RKO (cell line): ENCODE results near the gene APBA1.

Experiments used
- DNase-seq: peaks from one replicate; pipeline ENCODE4 v3.0.0-alpha.2; 2016; ENCODE audit warnings: low spot score

Gene APBA1

DNA sequence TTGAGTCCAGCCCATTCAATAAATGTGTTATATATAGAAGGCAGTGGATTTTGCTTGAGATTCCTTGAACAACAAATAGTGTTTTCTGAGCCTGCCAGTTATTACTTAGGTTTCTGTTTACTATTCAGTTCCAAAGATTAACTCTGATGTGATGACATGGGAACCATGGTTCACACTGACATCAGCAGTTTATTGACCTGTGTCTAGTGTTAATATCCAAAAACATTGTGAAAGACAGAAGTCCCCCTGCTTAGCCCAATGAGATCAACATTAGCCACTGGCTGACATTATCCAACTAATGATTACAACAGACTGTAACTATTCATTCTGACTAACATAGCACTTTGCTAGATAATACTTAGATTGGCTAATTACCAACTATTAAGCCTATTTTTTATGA, 14.9 kb downstream of the APBA1 start:
- no peak for DNase-seq

GRCh38 chr9:69655065-69655464, 17.1 kb downstream of the APBA1 start:
- DNase-seq = peak; percentile 15

DNA sequence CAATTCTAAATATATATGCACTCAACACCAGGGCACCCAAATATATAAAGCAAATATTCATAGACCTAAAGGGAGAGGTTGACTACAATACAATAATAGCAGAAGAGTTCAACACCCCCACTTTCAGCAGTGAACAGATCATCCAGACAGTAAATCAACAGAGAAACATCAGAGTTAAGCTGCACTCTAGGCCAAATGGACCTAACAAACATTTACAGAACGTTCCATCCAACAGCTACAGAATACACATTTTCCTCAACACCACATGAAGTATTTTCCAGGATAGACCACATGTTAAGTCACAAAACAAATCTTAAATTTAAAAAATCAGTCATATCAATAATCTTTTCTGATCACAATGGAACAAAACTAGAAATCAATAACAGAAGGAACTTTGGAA, 18.9 kb downstream of the APBA1 start:
- DNase-seq = no peak

DNA sequence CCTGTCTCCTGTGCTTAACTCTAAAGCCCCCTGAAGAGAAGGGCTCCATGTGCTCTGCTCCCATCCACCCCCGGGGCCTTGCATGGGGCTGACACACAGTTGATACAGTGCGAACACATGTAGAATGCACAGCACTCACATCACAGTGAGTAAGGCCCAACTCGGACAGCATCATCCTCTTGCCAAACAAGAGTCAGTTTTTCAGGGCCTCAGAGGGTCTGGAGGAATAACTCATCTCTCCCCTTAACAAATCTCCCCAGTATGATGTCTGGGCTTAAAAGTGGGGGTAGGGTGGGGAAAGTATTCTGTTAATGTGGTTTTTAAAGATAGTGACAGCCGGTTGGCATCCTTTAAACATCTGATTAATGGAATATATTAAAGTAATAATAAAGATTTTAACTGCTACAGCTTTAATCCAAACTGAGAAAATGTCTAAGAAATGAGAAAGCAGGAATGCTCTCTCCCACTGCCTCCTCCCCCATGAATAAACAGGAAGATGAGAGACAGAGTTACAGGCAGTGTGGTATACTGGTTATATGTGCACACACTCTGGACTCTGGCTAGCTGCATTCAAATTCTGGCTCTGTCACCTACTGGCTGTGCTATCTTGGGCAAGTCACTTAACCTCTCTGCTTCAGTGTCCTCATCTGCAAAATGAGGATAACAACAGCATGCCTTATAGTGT, 22.5 kb downstream of the APBA1 start:
- no peak for DNase-seq

- no peak for DNase-seq
These were observed 24.4 kb downstream of the APBA1 start for GRCh38 chr9:69647804-69648203.

DNA sequence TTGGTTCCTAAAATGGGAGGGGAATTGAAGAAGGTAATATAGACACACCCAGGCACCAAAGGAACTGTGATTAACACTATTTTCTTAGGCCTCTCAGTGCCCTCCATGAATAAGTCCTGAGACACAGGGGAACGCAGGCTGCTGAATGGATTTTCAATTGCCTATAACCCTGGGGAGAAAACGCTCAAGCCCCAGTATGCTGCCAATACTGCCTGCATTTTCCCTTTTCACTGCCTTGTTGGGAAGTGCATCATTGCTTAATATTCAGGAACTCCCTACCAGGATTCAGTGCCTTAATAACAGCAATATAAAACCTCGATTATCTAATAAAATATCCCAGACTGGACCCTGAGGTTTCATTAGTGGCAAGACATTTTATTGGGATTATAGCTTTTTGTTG, 25.4 kb downstream of the APBA1 start:
- DNase-seq = no peak

DNA sequence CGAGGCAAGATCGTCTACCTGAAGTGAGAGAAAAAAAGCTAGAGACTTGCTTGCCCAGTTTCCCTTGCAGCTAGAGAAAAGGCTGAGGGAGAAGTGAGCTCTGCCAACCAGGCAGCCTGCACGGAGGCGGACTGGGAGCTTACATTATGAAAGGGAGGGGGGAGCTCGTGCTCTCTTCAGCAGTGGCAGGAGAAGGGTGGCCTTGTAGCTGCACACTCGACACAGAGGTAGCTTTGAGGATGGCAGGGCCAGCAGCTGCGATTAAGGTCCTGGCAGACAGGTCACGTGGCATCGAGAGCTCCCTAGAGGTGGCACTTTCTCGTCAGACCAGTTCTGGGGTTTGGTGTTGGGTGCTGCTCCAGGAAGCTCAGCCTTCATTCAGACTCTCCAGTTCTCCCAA, 26.7 kb downstream of the APBA1 start:
- DNase-seq = no peak

DNA sequence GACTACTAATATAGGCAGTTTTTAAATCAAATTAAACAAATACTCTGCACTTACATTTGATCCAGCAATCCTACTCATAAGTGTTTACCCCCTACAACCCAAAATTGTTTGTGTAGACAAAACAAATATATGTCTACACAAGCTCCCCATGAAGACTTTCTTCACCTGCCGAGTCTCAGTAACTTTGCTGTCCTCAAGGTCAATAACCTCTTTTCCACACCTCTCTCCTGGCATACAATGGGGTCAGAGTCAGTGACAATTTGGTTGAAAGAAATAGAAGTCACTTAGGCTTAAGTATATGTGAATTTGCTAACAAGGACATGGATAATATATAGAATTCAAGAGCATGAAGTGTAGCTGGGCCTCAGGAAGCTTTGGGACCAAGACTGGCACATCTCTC, 29.1 kb downstream of the APBA1 start:
- DNase-seq = no peak

- DNase-seq = peak; percentile 12
These were observed 34.4 kb downstream of the APBA1 start for GRCh38 chr9:69637817-69638200.

GRCh38 chr9:69637193-69637816, 34.9 kb downstream of the APBA1 start:
- no peak for DNase-seq

DNA sequence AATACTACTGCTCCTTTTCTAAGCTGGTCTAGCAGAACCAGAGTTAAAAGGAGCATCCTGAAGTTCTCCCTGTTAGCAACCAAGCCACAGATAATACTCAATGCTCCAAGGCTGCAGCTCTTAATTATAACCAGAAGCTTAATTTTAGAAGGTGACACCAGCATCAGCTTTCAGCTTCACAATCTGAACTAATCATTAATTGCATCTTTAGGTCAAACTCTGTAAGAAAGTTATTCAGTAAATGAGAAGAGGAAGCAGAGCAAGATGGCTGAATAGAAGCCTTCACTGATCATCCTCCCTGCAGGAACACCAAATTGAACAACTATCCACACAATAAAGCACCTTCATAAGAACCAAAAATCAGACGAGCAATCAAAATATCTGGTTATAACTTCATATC, 38.5 kb downstream of the APBA1 start:
- DNase-seq = no peak

DNA sequence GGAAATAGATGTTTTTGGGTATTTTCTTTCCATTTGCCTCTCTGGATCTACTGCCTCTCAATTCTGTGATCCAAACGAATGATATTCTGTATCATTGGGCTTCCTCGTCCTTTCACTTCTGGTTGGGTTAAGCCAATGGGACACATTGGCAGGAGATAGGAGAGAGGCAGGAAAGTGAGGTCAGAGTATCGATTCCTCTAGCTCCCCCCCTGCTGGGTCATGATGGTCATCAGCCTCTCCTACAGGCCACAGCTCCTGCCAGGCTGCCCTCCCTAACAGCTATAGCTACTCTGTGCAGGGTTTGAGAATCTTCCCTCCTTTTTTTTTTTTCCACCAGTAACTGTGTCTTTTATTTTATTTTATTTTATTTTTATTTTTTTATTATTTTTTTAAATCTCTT, 39.4 kb downstream of the APBA1 start:
- DNase-seq = no peak

DNA sequence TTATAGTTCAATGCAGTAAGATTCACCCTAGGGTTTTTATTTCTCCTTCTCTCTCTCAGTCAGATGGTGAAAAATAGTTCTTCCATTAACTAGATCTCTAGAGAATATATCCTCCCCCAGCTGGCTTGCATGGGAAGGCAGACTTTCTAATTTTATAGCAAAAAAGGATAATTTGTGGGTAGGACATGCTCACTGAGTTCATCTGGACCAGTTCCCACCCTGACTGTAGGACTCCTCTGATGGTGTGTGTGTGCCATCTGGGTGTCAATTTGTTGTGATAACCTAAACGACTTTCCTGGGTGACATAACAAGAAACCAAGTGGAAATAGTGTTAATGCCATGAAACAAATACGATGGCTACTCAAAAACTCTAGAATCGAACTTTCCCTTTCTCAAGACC, 44.9 kb downstream of the APBA1 start:
- DNase-seq = no peak

- DNase-seq = no peak
These were observed 48.9 kb downstream of the APBA1 start for GRCh38 chr9:69623276-69623675.

- DNase-seq = no peak
These were observed 49.5 kb downstream of the APBA1 start for GRCh38 chr9:69622676-69623075.

DNA sequence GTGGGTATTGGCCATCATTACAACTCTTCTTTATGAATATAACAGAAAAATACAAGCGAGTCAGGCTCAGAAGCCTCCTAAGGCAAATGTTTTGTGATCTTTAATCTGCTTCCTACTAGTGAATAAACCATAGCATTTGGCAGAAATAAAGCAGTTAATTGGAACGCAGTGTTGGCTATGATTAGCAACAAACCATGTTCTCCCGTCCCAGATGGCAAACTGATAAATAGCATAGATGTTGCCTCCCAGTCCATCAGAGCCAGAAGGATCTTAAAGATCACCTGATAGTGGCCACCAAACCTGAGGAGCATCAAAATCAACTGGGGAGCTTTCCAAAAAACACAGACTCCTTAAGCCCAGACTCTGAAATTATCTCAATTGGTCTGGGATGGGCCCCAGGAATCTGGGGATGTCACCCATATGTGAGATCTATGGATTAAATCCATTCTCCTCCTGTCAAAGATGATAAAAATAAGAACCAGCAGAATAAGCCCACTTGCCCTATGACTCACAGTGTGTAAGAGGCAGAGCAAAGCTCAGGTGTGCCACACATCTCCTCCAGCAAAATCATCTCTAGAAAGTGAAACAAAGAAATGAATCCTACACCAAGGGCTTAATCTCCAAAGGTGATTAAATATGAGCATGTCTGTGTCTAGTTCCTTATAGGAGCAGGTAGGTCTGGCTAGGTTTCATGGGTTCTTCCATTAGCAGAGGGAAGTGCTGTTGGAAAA, 50.3 kb downstream of the APBA1 start:
- DNase-seq = no peak

DNA sequence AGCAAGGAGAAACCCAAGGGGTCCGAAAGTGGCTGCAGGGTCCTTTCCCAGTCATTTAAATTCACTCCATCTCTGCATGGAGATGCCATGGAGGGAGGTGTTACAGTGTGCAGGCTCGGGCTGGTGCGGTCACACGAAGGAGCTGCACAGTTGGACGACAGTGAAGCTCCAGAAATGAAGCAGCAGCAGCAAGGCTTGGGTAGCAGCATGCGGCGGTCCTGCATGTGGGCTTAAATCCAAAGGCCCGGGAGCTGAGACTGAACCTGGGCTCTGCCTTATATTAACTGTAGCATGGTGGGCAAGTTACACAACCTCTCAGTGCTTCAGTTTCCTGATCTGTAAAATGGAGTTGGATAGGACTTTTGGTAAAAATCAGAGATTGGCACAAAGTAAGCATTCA, 51.4 kb downstream of the APBA1 start:
- no peak for DNase-seq

DNA sequence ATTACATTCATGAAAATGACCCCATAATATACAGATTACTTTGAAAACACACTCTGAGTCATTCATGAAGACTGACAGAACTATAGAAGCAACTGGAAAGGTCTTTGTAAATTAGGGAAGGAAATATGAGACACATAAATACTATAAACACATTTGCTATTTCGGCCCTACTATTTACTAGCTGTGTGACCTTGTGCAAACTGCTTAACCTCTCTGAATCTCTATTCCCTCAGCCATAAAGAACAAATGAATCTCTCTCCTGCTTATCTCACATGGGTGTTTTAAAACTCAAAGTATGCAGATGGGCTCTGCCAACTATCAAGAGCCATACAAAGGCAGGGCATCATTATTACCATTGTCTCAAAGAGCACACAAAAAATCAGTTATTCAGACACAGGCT, 52.9 kb downstream of the APBA1 start:
- no peak for DNase-seq

DNA sequence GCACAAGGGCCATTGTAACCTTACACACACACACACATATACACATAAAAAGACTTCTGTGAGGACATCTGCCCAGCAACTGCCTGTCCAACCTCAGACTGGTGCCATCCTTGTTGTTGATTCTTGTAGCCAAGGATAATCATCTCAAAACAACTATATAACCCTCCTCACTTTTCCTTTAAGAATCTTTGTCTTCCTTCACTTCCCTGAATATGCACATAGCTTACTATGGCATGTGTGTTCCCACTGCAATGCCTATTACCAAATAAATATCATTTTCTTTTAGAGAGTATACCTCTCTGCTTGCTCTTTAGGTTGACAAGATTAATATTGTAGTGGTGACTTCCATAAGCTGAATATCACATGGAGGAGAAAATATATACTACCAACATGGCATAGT, 55.2 kb downstream of the APBA1 start:
- no peak for DNase-seq

DNA sequence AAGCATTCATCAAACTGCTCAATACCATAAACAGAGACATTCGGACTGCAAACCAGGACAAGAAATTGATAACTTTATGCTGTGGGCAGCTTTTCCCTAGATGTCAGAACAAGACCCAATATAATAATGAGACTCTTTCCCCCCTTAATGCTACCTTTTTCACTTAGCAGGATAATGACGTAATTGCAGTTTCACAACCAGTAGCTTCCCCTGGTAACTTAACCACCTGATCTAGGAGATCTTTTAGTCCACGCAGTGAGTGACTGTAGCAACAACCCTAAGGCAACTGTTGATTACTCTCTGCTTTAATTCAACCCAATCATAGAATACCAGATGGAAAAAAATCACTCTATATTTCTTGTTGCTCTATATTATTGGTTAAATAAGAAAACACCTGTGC, 56.3 kb downstream of the APBA1 start:
- no peak for DNase-seq

GRCh38 chr9:69611221-69611620, 61.0 kb downstream of the APBA1 start:
- no peak for DNase-seq

DNA sequence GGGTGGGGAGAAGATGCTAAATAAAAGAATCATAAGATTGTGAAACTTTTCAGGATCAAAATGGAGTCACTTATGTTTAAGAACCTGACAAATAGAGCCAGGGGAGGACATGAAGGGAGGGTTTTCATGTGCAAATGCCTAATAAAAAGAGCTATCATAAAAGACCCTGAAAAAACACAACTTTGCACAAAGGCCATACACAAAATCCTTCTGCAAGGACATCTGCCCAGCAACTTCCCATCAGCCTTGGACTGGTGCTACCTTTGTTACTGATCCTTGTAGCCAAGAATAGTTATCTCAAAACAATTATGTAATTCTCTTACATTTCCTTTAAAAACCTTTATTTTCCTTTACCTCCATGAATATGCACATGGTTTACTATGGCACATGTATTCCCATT, 63.0 kb downstream of the APBA1 start:
- DNase-seq = no peak

- no peak for DNase-seq
These were observed 66.1 kb downstream of the APBA1 start for GRCh38 chr9:69606089-69606488.

DNA sequence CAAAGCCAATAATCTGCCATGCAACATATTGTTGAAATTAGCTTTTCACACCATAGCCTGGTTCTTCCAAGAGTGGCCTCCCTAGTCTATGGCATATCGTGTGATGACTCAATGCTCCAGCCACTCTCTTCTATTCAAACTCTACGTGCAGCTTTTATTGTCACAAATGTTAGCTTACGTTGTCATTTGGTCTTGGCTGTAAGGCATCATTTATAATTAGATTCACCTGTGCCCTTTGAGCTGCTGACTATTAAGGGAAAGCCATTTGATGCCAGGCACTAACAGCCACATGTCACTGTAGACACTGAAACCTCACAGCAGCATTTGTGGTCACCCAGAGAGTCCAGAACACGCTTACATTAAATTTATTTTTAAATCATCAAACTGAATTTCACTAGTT, 66.8 kb downstream of the APBA1 start:
- DNase-seq = no peak
